Fibroblast of pulmonary artery (primary cell): Measurements from ENCODE around the gene ARMCX1.
A peak's percentile ranks its signal among the peaks of the same experiment; 100 is the strongest.
"Not testable (repeated sequence)": the region's sequence is repeated elsewhere in the genome, so short reads cannot be mapped to it uniquely, and the experiment has no call there.

ENCODE experiments used
- DNase-seq: peaks from one replicate; pipeline ENCODE4 v3.0.0-alpha.2; 2010; ENCODE audit warnings: low read depth
- H3K4me3 ChIP-seq: replicated peaks from 2 replicates; pipeline ENCODE4 v1.5.1; 2011; ENCODE audit warnings: low read depth, mild to moderate bottlenecking, control low read depth, low read length, moderate library complexity
- TF ChIP-seq, protein P1 (sequence below): IDR thresholded peaks from 2 replicates; pipeline ENCODE4 v1.5.1; 2011; ENCODE audit warnings: mild to moderate bottlenecking, control low read depth, low read length, inconsistent platforms; ENCODE audit errors: missing control alignments

Gene ARMCX1

GRCh38 chrX:101550362-101550750, at the start of gene ARMCX1:
ARMCX1 (plus strand) TSS chrX:101550547; CDS start chrX:101552931, 2,384 bp downstream.
- TF ChIP-seq, protein P1, sequence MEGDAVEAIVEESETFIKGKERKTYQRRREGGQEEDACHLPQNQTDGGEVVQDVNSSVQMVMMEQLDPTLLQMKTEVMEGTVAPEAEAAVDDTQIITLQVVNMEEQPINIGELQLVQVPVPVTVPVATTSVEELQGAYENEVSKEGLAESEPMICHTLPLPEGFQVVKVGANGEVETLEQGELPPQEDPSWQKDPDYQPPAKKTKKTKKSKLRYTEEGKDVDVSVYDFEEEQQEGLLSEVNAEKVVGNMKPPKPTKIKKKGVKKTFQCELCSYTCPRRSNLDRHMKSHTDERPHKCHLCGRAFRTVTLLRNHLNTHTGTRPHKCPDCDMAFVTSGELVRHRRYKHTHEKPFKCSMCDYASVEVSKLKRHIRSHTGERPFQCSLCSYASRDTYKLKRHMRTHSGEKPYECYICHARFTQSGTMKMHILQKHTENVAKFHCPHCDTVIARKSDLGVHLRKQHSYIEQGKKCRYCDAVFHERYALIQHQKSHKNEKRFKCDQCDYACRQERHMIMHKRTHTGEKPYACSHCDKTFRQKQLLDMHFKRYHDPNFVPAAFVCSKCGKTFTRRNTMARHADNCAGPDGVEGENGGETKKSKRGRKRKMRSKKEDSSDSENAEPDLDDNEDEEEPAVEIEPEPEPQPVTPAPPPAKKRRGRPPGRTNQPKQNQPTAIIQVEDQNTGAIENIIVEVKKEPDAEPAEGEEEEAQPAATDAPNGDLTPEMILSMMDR, result no peak
- peak within 1 kb of the TSS; percentile 76 for H3K4me3 ChIP-seq
- DNase-seq, result peak; percentile 85

- DNase-seq, H3K4me3 ChIP-seq: not testable (repeated sequence)
Measured at GRCh38 chrX:101502929-101503328, 47.4 kb upstream of the ARMCX1 start.

GRCh38 chrX:101507372-101507771, 43.0 kb upstream of the ARMCX1 start:
- TF ChIP-seq, protein P1, result no peak

GRCh38 chrX:101507986-101508385, 42.4 kb upstream of the ARMCX1 start:
- DNase-seq, result no peak
- H3K4me3 ChIP-seq, result no peak overlapping the region
- TF ChIP-seq, protein P1, result no peak

More at GRCh38 chrX:101507372-101507771, 43.0 kb upstream of the ARMCX1 start:
- no peak overlapping the region for H3K4me3 ChIP-seq
- no peak for DNase-seq

DNA sequence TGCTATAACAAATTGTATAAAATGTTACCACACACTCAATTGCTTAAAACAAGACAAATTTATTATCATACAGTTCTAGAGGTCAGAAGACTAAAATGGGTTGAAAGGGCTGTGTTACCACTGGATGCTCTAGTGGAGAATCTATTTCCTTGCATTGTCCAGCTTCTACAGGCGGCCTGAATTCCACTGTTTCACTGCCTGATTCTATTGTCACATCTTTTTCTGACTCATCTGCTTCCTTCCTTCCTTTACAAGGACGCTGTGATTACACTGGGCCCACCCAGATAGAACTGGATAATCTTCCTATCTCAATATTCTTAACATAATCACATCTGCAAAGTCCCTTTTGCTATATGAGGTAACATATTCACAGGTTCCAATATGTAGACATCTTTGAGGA, 19.4 kb upstream of the ARMCX1 start:
- peak; percentile 34 for DNase-seq
- H3K4me3 ChIP-seq, result no peak overlapping the region
- TF ChIP-seq, protein P1, result no peak

GRCh38 chrX:101539116-101539515, 11.2 kb upstream of the ARMCX1 start:
- H3K4me3 ChIP-seq, result no peak overlapping the region
- TF ChIP-seq, protein P1, result no peak
- DNase-seq, result no peak

DNA sequence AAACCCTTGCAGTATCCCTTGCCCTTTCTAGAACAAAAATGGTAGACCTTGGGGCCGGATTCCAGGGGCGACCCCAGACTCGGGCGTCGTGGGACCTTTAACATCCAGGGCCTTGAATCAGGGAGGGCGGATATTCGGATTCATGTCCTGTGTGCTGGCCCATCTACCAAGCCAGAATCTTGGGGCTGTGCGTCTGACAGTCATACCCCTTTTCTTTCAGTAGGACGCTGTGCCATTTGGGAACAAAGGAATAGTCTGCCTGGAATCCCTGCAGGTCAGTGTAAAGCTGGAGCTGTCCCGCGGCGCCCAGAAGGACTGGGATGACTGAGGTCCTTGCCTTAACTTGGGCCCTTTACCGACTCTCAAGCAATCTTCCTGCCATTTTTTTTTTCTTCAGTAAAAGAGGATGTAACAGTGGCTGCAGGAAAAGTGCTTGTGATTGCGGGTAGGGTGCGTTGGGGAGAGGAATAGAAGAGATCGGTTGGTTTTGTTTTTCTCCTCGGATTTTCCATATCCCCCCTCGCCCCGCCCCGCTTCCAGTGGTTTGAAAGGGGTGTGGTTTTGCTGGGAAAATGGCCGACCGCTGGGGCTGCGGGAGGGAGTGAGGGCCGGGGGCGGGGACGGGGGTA, 518 bp downstream of the ARMCX1 start:
- peak overlapping the region; percentile 76 for H3K4me3 ChIP-seq
- peak; percentile 42 for DNase-seq
- TF ChIP-seq, protein P1, result no peak
